ENCODE data around the gene GNAQ. TPM values are rescaled to one million over a fixed set of nuclear protein-coding genes. Genes with fewer than 3 reads are reported as not detected.

Gene GNAQ
- total and polyA plus RNA-seq, 12 donors = 5.4 to 19.8 (median 13.2) TPM

GRCh38 chr9:77915744-77916143 is 115.9 kb downstream of the GNAQ start:
- Histone ChIP-seq H3K4me1 (peaks cover 0 to 54% (median 8%) of the 10 kb centered on the region in 9 donors), H3K4me3 (no peak overlapping the region), H3K36me3 (peaks cover 0 to 23% (median 0%) of the 10 kb centered on the region in 9 donors), H3K27ac (peak overlapping the region in 3 of 10 donors; percentile 10 to 62 (median 24)), H3K9me3 (no peaks in the 10 kb centered on the region), H3K27me3 (no peaks in the 10 kb centered on the region)
- ATAC-seq (no peak), DNase-seq (no peak)
- intact Hi-C loops (cut with DNase I) = no loop called here
- WGBS, 2 donors = 93 to 96% methylated on average over 2 of the region's 2 CpGs
- TF ChIP-seq, protein P1, sequence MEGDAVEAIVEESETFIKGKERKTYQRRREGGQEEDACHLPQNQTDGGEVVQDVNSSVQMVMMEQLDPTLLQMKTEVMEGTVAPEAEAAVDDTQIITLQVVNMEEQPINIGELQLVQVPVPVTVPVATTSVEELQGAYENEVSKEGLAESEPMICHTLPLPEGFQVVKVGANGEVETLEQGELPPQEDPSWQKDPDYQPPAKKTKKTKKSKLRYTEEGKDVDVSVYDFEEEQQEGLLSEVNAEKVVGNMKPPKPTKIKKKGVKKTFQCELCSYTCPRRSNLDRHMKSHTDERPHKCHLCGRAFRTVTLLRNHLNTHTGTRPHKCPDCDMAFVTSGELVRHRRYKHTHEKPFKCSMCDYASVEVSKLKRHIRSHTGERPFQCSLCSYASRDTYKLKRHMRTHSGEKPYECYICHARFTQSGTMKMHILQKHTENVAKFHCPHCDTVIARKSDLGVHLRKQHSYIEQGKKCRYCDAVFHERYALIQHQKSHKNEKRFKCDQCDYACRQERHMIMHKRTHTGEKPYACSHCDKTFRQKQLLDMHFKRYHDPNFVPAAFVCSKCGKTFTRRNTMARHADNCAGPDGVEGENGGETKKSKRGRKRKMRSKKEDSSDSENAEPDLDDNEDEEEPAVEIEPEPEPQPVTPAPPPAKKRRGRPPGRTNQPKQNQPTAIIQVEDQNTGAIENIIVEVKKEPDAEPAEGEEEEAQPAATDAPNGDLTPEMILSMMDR (IDR thresholded peaks at IDR 0.05) = no peak

- 94 to 97% methylated on average over 3 of the region's 3 CpGs for WGBS, 2 donors
- no peaks in the 10 kb centered on the region for H3K9me3 ChIP-seq
- peaks cover 0 to 73% (median 14%) of the 10 kb centered on the region in 9 donors for H3K4me1 ChIP-seq
- H3K4me3 ChIP-seq = no peak overlapping the region
- H3K27ac ChIP-seq = no peak overlapping the region
- ATAC-seq = no peak
- intact Hi-C loops (cut with DNase I) = no loop called here
- no peaks in the 10 kb centered on the region for H3K36me3 ChIP-seq
- TF ChIP-seq, protein P1 (IDR thresholded peaks at IDR 0.05) = no peak
- DNase-seq = no peak
- H3K27me3 ChIP-seq = no peaks in the 10 kb centered on the region
Observed at GRCh38 chr9:77912895-77913693, 118.5 kb downstream of the GNAQ start.

GRCh38 chr9:77911928-77912327 is 119.7 kb downstream of the GNAQ start:
- Histone ChIP-seq H3K4me1 (peaks cover 0 to 69% (median 10%) of the 10 kb centered on the region in 9 donors), H3K4me3 (no peak overlapping the region), H3K9me3 (no peaks in the 10 kb centered on the region), H3K36me3 (no peaks in the 10 kb centered on the region), H3K27me3 (no peaks in the 10 kb centered on the region), H3K27ac (no peak overlapping the region)
- WGBS, 2 donors = 63 to 92% methylated on average over 2 of the region's 2 CpGs
- TF ChIP-seq, protein P1 (IDR thresholded peaks at IDR 0.05) = no peak
- ATAC-seq (no peak), DNase-seq (no peak)
- intact Hi-C loops (cut with DNase I) = no loop called here

DNA sequence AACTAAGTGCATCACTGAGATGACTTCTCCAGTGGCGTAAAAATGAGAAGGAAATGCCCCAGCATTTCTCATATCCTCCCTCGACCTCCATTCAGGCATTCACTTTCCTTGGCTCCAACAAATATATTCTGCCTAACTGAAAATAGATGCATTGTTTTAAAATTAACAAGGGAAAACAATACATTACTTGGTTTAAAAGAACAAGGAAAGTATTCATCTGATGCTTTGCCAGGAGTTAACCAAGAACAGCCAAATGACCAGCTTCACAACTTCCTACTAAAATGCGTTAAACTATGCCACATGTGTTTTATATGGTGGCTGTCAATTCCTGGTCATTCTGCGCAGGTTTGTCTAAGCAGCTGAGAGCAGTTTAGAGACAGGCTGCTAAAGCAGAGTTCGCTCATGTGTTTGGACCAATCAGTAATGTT is 121.4 kb downstream of the GNAQ start:
- TF ChIP-seq, protein P1 (IDR thresholded peaks at IDR 0.05) = no peak
- H3K9me3 ChIP-seq = no peaks in the 10 kb centered on the region
- no peaks in the 10 kb centered on the region for H3K36me3 ChIP-seq
- no peaks in the 10 kb centered on the region for H3K27me3 ChIP-seq
- peak overlapping the region in 2 of 10 donors; percentile 1 to 8 for H3K27ac ChIP-seq
- peak in 1 of 8 donors; percentile 24 for ATAC-seq
- no peak for DNase-seq
- intact Hi-C loops (cut with DNase I) = no loop called here
- 64 to 73% methylated on average over 5 of the region's 5 CpGs for WGBS, 2 donors
- no peak overlapping the region for H3K4me3 ChIP-seq
- peaks cover 0 to 60% (median 3%) of the 10 kb centered on the region in 9 donors for H3K4me1 ChIP-seq
